HG02623 (cell line): Measurements from ENCODE around the gene FRRS1L.
A peak's percentile ranks its signal among the peaks of the same experiment; 100 is the strongest.
"Not testable (repeated sequence)": the region's sequence is repeated elsewhere in the genome, so short reads cannot be mapped to it uniquely, and the experiment has no call there.

Experiments used
- ATAC-seq: cut with Tn5 transposase; IDR thresholded peaks from one replicate; pipeline ENCODE4 v1.9.1; 2021; ENCODE audit warnings: moderate library complexity; ENCODE audit not compliant: unreplicated experiment

FRRS1L gene

DNA sequence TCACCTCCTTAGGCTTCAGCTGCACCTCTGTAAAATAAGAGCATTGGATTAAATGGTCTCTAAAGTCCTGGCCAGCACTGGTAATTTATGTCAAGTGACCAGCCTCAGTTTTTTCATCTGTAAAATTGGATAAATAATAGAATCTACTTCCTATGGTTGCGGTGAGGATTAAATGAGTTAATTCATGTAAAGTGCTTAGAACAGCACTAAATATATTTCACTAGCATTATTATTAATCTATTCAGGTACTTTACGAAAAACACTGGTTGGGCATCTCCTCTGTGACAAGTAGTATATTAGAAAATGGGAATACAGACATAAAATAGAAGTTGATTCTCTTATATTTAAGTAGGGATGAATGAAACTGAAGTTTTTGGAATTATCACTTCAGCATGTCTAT lies 33.5 kb downstream of the FRRS1L start:
- no peak for ATAC-seq

DNA sequence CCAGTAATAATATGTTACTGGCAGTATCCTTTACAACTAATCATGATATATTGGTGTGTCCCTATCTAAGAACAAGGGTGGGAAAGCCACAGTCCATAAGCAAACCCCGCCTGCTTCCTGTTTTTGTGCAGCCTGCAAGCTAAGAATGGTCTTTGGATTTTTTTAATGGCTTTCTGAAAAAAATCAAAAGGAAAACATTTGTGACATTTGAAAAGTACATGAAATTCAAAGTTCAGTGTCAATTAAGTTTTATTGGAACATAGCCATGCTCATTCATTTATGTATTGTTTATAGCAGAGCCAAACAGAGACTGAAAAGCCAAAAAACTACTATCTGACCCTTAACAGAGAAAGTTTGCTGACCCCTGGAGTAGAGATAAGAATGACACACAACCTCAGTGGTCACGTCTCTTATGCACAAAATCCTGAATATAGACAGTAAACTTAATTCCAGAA lies 34.5 kb downstream of the FRRS1L start:
- no peak for ATAC-seq

DNA sequence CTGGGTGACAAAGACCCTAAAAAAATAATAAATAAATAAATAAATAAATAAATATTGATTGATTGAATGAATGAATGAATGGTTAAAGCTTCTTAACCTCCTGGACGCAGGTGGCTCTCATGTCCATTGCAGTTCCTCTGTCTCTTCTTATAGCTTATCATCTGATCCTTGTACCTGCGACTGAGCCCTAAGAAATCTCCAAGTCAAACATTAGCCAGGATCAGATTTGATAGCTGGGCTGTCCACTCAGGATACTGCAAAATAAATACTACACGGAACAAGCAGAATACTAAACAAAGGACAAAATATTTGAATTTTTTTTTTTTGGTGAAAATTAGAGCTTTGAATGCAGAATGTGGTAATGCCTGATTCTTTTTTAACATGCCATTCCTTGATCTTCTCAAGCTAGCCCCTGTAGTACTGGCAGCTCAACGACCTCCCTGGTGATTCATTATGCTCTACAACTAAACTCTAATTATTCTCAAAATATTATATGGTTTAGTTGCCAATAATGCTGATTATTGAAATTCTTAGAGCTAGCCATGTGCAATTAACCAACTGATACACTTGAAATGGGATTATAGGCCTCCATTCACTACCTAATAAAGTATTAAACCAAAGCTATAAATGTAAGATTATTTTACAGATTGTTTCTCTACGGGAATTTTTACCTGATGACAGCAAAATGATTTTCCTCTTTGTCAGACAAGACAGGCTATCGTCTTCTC lies 37.4 kb downstream of the FRRS1L start:
- ATAC-seq: no peak

DNA sequence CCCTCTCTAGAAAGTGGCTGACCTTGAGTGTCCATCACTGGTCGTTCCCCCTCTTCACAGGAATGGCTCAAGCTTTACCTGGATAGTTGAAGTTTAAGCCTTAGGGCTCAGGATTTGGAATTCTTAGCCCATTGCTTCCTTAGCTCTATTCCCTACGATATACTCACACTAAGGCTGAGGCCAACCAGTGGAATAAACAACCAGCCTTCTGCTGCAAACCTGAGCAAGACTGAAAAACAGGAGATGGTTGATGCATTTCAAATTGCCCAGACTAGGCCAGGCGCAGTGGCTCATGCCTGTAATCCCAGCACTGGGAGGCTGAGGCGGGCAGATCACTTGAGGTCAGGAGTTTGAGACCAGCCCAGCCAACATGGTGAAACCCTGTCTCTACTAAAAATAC lies 40.4 kb downstream of the FRRS1L start:
- not testable (repeated sequence) for ATAC-seq

DNA sequence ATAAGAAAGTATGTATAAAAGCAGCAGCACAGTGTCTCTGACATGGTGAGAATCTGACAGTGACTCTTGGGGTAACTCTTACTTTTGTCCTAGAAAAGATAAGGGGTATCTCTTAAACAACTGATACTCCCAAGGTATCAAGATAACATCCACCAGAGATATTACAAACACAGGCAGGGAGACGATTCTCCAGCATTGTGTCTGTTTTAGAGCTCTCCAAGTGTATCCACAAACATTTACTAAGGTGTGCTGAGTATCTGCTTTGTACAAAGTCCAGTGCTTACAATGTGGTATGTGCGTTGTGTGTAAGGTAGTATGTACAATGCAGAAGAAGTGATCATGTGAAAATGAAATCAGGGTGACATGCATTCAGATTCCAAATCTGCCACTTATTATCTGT lies 42.9 kb downstream of the FRRS1L start:
- no peak for ATAC-seq

DNA sequence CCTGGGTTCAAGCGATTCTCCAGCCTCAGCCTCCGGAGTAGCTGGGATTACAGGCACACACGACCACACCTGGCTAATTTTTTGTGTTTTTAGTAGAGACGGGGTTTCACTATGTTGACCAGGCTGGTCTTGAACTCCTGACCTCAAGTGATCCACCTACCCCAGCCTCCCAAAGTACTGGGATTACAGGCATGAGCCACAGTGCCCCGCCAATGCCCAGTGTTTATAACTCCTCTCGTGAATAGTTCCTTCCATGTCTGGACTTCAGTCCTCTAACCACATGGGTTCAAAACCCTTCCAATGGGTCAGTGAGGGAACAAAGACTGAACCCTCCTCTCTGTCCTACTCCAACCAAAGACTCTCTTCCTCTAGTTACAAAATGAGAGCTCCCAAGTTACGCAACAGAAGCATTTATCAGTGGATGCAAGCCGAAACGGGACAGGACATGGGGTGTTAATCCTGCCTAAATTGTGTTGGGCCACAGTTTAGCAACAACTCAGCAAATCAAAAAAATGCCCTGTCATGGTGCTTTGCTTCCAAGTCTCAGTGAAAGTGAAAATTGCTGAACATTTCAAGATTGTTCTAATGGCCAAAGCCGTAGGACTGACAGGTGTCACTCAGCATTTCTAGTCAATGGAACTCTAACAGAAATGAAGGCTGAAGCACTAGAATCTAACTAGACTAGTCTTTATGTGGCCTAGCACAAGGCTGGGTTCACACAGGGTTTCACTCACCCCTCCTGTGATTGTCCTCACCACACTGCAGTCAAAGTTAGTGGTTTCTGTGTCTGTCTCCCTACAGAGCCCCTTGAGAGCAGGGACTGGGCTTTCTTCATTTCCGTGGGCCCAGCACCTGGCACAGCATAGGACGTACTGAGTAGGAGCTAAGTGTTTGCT lies 44.1 kb downstream of the FRRS1L start:
- peak; percentile 20 for ATAC-seq

DNA sequence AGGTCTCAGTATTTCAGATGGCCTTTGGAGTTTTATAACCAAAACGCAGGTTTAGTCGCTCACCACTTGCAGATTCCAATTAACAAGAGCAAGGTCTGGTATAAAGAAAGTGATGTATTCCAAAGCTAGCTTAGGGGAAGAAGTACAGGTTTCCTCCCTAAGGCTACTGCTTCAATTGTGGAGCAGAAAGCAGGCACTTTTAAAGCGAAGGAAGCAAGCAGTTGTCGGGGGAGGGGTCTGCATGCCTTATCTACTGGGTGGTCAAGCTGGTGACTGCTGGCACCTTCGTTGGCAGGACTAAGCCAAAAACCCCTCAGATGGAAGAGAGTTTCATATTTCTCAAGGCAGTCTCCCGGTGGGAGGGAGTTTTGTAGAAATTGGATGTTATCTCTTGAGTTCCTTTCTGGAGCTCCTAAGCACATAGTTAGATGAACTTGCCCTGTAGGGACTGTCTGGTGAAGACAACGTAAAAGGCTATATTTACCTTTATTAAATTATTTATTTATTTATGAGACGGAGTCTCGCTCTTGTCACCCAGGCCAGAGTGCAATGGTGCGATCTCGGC lies 45.7 kb downstream of the FRRS1L start:
- ATAC-seq: no peak

DNA sequence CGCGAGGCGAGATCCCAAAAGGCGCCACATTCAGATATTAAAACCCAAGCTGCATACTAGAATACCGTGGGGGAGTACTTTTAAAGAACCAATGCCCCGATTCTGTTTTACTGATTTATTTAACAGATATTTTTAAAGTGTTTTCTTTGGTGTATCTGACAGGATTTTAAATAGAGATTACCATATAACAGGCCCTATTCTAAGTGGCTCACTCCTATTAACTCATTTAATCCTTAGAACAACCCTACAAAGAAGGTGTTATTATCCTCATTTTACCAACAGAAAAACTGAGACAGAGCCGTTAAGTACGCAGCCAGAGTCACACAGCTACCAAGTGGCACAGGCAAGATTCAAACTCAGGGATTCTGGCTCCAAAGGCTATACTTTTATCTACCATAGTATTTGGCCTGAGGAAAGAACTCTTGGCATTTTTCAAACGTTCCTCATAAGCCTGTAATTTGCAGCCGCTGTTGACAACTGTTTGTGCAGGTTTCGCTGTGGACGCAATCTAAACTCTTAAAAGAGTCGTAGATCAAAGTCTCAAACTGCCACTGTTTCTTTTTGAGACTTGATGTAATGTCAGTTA lies 46.8 kb downstream of the FRRS1L start:
- ATAC-seq: no peak

DNA sequence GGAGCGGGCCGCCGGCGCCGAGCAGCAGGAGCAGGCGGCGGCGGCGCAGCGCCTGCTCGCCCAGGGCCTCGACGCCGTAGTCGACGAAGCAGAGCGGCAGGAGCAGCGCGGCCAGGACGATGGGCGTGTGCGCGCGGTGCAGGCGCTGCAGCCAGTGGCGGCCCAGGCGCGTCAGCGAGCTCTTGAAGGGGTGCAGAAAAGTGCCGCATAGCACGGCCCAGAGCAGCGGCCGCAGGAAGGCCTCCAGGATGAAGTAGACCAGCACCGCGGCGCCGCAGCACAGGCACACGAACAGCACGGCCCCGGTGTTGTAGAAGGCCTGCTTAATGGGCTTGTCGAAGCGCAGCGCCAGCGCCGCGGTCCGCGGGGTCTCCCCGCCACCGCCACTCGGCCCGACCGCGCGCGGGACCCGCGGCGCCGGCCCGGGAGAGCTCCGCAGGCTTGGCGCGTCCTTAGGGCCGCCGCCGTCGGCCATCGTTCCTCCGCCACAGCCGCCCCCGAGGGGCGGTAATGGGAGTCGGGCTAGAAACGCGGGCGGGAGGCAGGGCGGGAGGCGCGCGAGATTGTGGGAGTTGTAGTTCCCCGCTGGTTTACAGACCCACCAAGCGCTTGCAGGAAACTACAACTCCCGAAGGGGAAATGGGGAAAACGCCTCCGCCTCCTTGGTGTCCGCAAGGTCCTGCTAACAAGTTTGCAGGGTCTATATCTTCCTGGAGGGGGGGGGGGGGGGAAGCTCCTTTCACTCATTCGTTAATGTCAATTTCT lies 47.4 kb downstream of the FRRS1L start, which contains the start of gene TMEM245:
TMEM245 (minus strand) TSS at position 509 of the 765 bp plus-strand sequence; CDS start at position 475, 34 bp downstream.
- ATAC-seq: peak; percentile 88

DNA sequence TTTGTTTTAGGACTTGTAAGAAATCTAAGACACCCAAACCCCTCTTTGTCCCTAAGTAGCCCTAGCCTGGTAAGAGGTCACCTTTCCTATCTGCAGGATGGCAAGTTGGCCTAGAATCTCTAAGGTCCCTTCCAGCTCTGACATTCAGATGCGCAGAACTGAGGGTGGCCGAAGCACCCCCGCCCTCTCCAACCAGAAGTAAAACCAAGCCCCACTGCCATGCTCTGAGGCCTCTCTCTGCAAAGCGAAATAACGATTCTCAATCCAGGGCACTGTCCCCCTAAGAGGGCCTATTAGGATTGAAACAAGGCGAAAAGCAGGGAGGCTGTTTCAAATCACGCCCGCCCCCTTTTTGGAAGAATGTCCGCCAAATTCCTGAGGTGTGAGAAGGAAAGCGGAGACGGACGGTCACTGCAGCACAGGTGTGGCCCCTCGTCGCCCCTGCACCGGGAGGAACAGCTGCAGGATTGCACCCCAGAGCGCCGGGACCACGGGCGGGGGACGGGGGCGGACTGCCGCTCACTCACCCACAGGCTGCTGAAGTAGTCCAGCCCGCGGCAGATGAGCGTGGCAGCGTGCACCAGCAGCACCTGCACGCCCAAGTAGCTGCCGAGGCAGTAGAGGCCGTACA lies 48.1 kb downstream of the FRRS1L start:
- ATAC-seq: no peak

DNA sequence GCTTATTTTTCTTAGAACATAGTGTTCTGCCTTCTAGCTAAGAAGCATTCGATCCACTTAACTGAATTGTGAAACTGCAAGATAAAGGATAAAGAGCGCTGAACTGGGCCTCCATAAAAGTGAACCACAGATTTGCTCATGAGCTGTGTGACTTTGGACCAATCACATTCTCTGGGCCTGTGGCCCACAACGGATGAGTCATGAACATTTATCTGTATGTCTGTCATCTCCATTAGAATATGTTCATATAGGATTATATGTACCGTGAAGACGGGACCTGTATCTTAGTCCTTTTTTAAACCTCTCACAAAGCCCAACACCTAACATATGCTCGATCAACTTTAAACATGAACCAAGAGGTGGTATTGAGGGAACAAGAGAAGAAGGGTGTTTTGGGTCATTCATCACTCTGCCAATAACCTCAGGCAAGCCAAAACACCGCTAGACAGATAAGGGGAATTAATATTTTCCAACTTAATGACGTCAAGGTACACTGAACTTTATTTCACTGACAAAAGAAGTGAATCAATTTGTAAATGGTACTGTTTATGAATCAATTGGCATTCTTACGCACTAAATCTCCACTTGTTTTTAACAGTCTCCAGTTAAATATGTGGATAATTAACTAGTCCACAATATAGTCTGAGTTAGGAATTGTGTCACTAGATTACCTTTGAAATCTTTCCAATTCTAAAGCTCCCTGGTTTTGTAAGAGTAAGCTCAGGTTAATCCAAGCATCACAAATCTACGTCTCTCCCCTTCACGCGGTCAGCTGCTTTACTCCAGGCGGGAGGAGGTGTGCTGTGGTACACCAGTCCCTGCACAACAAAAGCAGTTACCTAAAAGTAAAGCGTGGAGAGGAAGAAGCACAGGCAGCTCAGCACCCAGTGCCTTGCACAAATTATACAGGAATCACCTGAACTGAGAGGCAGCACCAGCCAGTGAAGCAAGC lies 48.9 kb downstream of the FRRS1L start:
- no peak for ATAC-seq

DNA sequence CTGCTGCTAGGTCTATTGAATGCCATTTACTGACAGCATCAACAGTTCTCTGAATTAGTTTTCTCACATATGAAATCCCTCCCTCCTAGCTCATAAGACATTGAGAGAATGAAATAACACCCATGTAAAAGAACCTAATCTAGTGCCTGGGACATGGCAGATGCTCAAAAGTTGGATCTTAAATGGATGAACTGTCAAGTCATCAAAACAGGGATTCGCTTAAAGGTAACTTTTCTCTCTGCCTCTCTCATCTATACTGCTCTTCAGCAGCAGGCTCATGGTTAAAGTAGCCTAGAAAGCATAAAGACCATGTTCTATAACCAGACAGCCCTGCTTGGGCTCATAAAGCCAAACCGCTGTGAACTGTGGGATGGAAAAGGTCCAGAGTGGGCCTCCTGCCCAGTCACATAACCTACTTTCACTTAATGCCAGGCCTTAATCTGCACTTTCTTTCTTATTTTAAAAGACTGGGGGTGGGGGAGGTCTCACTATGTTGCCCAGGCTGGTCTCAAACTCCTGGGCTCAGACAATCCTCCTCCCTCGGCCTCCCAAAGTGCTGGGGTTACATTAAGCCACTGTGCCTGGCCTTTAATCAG lies 51.0 kb downstream of the FRRS1L start:
- ATAC-seq: no peak

DNA sequence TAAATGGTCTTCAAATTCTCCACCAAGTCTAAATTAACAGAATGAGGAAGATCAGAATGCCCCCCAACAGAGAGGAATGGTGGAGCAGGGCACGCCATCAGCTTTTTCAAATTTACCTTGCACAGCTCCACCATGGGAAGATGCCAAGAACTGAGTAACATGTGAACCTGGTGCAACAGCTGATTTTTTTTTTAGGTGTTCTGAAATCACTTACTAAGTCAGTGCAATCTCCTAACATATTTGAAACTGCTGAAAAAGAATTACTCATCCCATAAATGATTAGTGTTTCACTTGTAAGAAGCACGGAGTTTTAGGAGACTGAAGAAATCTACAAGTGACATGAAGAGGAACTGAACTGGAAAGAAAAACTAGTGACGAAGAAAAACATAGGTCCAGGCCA lies 52.4 kb downstream of the FRRS1L start:
- no peak for ATAC-seq

DNA sequence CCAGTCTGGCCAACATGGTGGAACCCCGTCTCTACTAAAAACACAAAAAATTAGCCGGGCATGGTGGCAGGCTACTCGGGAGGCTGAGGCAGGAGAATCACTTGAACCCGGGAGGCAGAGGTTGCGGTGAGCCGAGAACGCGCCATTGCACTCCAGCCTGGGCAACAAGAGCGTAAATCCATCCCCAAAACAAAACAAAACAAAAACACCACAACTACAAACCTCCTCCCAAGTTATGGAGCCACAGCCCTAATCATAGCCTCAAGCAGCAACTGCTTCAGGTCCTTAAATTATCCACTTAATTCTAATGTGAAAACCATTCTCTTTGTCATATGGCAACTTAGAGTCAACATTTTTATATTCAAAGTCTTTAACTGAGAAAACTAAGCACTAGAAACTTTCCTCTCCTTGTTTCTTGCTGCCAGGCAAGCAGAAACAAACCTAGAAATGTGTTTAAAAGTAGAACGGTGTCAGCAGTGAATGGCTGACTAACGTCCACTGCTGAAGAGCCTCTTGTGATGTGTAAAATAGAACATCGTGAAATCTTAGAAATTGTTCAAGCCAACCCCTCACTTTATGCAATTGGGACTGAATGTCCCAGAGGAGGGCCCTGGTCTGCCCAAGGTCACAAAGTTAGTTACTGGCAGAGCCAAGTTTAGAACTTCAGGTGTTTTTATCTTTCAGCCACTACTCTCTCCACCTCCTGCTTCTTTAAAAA lies 53.0 kb downstream of the FRRS1L start:
- ATAC-seq: no peak

DNA sequence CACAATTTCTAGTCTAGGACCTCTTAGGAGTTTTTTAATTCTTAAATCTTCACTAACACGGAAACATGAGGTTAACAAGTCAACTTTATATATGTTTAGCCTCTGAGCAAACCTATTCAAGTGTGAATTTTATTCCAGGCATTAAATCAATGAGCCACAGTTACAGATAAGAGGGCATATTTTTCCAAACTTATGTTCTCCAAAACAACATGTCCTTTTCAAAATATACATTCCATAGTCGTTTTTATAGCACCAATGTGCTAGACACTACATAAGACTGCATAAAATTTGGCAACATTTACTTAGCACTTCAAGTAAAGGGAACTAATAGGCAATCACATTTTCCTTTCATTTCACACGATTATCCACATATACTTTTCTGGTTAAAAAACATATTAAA lies 53.8 kb downstream of the FRRS1L start:
- ATAC-seq: no peak

DNA sequence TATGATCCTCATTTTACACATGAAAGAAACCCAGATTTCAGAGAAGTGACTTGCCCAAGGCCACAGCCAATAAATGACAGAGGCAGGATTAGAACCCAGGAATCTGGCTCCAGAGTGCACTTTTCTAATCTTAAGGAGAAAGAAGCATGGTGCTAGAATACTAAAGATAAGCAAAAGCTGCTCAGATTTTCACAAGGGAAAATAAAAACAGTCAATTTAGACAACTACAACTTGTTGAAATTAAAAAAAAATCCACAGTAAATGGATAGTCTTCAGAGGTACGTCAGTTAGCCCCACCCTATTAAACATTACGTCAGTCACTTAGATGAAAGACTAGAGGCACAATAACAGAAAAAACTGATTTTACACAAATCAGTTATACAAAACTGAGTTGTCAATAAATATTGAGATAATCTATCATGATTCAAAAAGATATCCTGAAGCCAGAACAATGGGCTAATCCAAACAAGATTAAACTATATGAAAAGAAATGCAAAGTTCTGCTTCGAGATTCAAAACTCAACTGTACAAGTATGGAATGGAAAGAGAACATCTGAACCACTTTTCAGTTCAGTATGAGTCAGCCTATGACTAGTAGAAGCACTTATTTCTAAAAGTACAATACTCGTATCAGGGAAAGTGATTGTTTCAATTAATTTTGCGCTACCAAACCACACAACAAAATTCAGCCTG lies 56.6 kb downstream of the FRRS1L start:
- peak; percentile 76 for ATAC-seq

DNA sequence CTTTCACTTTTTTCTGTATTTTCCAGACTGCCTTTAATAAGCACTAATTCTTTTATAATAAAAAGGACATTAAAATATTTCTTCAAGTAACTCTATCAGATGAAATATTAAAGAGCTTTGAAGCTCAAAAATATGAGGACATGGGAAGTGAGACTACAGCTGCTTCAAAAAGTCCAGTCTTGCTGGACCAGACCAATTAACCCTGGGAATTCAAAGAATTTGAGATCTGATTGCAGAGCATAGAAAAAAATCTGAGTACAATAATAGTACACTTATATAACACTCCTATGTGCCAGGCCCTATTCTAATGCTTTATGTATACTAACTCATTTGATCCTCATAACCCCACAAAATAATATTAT lies 57.1 kb downstream of the FRRS1L start:
- ATAC-seq: no peak
